Body of pancreas (tissue), 4 donors: ENCODE data around the gene PHYHIPL. TPM values are rescaled to one million over a fixed set of nuclear protein-coding genes. Genes with fewer than 3 reads are reported as not detected.
"Not testable (repeated sequence)": the region's sequence is repeated elsewhere in the genome, so short reads cannot be mapped to it uniquely, and the experiment has no call there.

ENCODE experiments used
- ATAC-seq: fragments of 150-250 bp; one replicate; pipeline ENCODE4 v1.9.1; 2016
- DNase-seq, 4 donors: peaks; one replicate each; pipeline ENCODE4 v3.0.0-alpha.2; 2019
- H3K27ac ChIP-seq, 4 donors: fragments of 200-600 bp; sonication (generic); 1 replicate in 3 of 4; 2 replicates in 1 of 4; pipeline versions ENCODE4 v1.5.1 to v1.6.1; 2016 to 2019; ENCODE audit warnings: mild to moderate bottlenecking in 1 of 4, mixed read lengths in 1 of 4, moderate library complexity in 1 of 4
- H3K27me3 ChIP-seq, 2 donors: fragments of 200-600 bp; sonication (generic); one replicate each; pipeline ENCODE4 v1.6.0; 2016; ENCODE audit warnings: mild to moderate bottlenecking in 1 of 2
- H3K36me3 ChIP-seq, 2 donors: fragments of 200-600 bp; sonication (generic); replicated peaks in 1 of 2; 2 replicates each; pipeline ENCODE4 v1.5.1; 2016; ENCODE audit warnings: low read depth in 2 of 2; ENCODE audit not compliant: insufficient read depth in 1 of 2
- H3K4me1 ChIP-seq: fragments of 200-600 bp; sonication (generic); one replicate; pipeline ENCODE4 v1.6.0; 2016
- H3K4me3 ChIP-seq, 2 donors: fragments of 200-600 bp; sonication (generic); 1 replicate in 1 of 2; 2 replicates in 1 of 2; pipeline ENCODE4 v1.5.1; 2016 to 2019
- H3K9me3 ChIP-seq, 3 donors: fragments of 200-600 bp; sonication (generic); 1 replicate in 2 of 3; 2 replicates in 1 of 3; pipeline ENCODE4 v1.5.1; 2016
- CTCF ChIP-seq, 7 experiments: fragments of 450-650 bp in 4 of 7; fragments of 200-600 bp in 3 of 7; sonication (generic) in 3 of 7; IDR thresholded peaks; one replicate each; pipeline ENCODE4 v1.5.1; 2016 to 2019; ENCODE audit warnings: antibody characterized with exemption in 7 of 7
- POLR2A ChIP-seq, 3 donors: fragments of 450-650 bp; IDR thresholded peaks; one replicate each; pipeline ENCODE4 v1.6.1; 2016; ENCODE audit warnings: antibody characterized with exemption in 3 of 3, mild to moderate bottlenecking in 2 of 3
- WGBS, 2 donors: methylation state at CpG; one replicate each; pipeline ENCODE4 v1.1.5; 2017; 5-methylcytosine and 5-hydroxymethylcytosine counted together
- intact Hi-C: fragments of 100-400 bp; cut with DNase I; formaldehyde crosslinking; loops from one replicate; pipeline ENCODE4 v1.15.1; 2023
- total RNA-seq, 2 donors: library from RNA; depleted of rRNA; stranded (reverse); fragments of >200 nt; gene quantifications; one replicate each; pipeline ENCODE4 v1.1.0, GENCODE V29; 2016

The PHYHIPL gene
- total RNA-seq, 2 donors from 2014 or later: 0.33 to 4.9 TPM

GRCh38 chr10:59236064-59236697 is 59.7 kb downstream of the PHYHIPL start:
- Histone ChIP-seq H3K9me3 (no peaks in the 10 kb centered on the region), H3K36me3 (peaks cover 0 to 3% of the 10 kb centered on the region in 2 donors), H3K27me3 (no peaks in the 10 kb centered on the region), H3K27ac (no peak overlapping the region), H3K4me1 (no peaks in the 10 kb centered on the region), H3K4me3 (no peak overlapping the region)
- intact Hi-C loops: no loop called here
- TF ChIP-seq CTCF (IDR thresholded peaks at IDR 0.05) (no peak), POLR2A (IDR thresholded peaks at IDR 0.05) (no peak)
- DNase-seq (no peak), ATAC-seq (no peak)
- 77 to 83% methylated on average over 4 of the region's 4 CpGs for WGBS, 2 donors

GRCh38 chr10:59237775-59238174 is 61.3 kb downstream of the PHYHIPL start:
- ATAC-seq (no peak), DNase-seq (no peak)
- Histone ChIP-seq H3K4me1 (no peaks in the 10 kb centered on the region), H3K9me3 (no peaks in the 10 kb centered on the region), H3K36me3 (peaks cover 0 to 3% of the 10 kb centered on the region in 2 donors), H3K27ac (no peak overlapping the region), H3K27me3 (no peaks in the 10 kb centered on the region), H3K4me3 (no peak overlapping the region)
- intact Hi-C loops: no loop called here
- no peak for TF ChIP-seq CTCF (IDR thresholded peaks at IDR 0.05)
- no peak for TF ChIP-seq POLR2A (IDR thresholded peaks at IDR 0.05)

- H3K4me3 ChIP-seq, H3K27ac ChIP-seq, ATAC-seq, H3K4me1 ChIP-seq, H3K9me3 ChIP-seq, DNase-seq, H3K27me3 ChIP-seq, intact Hi-C loops, H3K36me3 ChIP-seq: not testable (repeated sequence)
- 86 to 93% methylated on average over 2 of the region's 2 CpGs for WGBS, 2 donors
Measured at GRCh38 chr10:59239108-59239507, 62.7 kb downstream of the PHYHIPL start.

GRCh38 chr10:59240582-59241183 is 64.2 kb downstream of the PHYHIPL start:
- no peaks in the 10 kb centered on the region for H3K27me3 ChIP-seq
- no peak overlapping the region for H3K27ac ChIP-seq
- intact Hi-C loops: loop anchor here (5.0 kb wide), 1 partner anchor 377 kb away; no protein-coding TSS in a partner anchor
- ATAC-seq (no peak), DNase-seq (peak in 2 of 4 donors; percentile 11 to 18)
- H3K4me1 ChIP-seq: no peaks in the 10 kb centered on the region
- 35 to 41% methylated on average over 2 of the region's 2 CpGs for WGBS, 2 donors
- peaks cover 0 to 7% of the 10 kb centered on the region in 2 donors for H3K36me3 ChIP-seq
- TF ChIP-seq CTCF (IDR thresholded peaks at IDR 0.05): peak; percentile 13 to 83 (median 66)
- no peak for TF ChIP-seq POLR2A (IDR thresholded peaks at IDR 0.05)
- H3K4me3 ChIP-seq: no peak overlapping the region
- no peaks in the 10 kb centered on the region for H3K9me3 ChIP-seq

GRCh38 chr10:59242057-59242456 is 65.6 kb downstream of the PHYHIPL start:
- WGBS, 2 donors: 95 to 100% methylated on average over 1 of the region's 1 CpG
- ATAC-seq (no peak), DNase-seq (no peak)
- no peaks in the 10 kb centered on the region for H3K4me1 ChIP-seq
- no peak for TF ChIP-seq POLR2A (IDR thresholded peaks at IDR 0.05)
- no peak for TF ChIP-seq CTCF (IDR thresholded peaks at IDR 0.05)
- H3K4me3 ChIP-seq: no peak overlapping the region
- H3K36me3 ChIP-seq: peaks cover 0 to 8% of the 10 kb centered on the region in 2 donors
- H3K27me3 ChIP-seq: no peaks in the 10 kb centered on the region
- no peak overlapping the region for H3K27ac ChIP-seq
- intact Hi-C loops: loop anchor here (5.0 kb wide), 1 partner anchor 375 kb away; no protein-coding TSS in a partner anchor
- no peaks in the 10 kb centered on the region for H3K9me3 ChIP-seq
